ENCODE results near the gene FIGNL2. TPM values are rescaled to one million over a fixed set of nuclear protein-coding genes. Genes with fewer than 3 reads are reported as not detected.

The FIGNL2 gene
- total and polyA plus RNA-seq, 9 of the 15 experiments (the other 6 are each of a cell fraction or from before 2014, with no cell fraction given): 0.01 TPM; not detected in 8

DNA sequence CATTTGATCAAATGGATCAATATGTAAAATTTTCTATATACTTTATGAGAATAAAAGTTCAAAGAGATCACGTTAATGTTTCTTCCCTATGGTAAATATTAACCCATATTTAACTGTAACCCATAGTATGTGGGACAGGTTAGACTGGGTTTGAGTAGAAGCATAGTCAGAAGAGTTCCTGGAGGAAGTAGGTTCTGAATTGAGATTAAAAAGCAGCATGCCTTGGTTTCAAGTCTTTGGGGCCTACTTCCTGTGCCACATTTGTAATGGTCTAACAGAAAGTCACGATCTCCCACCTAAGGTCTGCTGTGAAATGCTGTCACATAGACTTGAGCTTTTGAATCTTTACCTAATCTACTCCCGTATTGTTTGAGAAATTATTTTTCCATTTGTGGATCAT is 63.8 kb downstream of the FIGNL2 start:
- H3K4me3 ChIP-seq: no peak overlapping the region
- no peaks in the 10 kb centered on the region for H3K4me1 ChIP-seq (replicated peaks in 1 of 2; ENCODE audit: control insufficient read depth in 2 of 2, insufficient read depth in 2 of 2, low read length in 2 of 2)
- H3K79me2 ChIP-seq (ENCODE audit: control insufficient read depth, insufficient read depth, low read length): no peaks in the 10 kb centered on the region
- DNase-seq (ENCODE audit: extremely low read depth in 1 of 4, low spot score in 3 of 4) (no peak), ATAC-seq (no peak), FAIRE-seq (no peak)
- peaks cover 8 to 18% of the 10 kb centered on the region in 2 experiments; a peak in 4 of 5 replicates for H3K27me3 ChIP-seq (ENCODE audit: control insufficient read depth in 2 of 2, insufficient read depth in 2 of 2, low read length in 2 of 2)
- H2AFZ ChIP-seq (ENCODE audit: low read depth, low read length): no peak overlapping the region
- no peaks in the 10 kb centered on the region for H3K9me3 ChIP-seq (replicated peaks; ENCODE audit: control insufficient read depth, insufficient read depth, low read depth, low read length)
- no peaks in the 10 kb centered on the region for H3K36me3 ChIP-seq (ENCODE audit: control insufficient read depth, insufficient read depth, low read length)
- no peak overlapping the region for H3K27ac ChIP-seq (ENCODE audit: extremely low read depth, low read depth, low read length)
- CTCF ChIA-PET (ENCODE audit: low intra/inter-chr PET ratio): no interaction called here
- H4K20me1 ChIP-seq (replicated peaks; ENCODE audit: control insufficient read depth, insufficient read depth, low read length): no peaks in the 10 kb centered on the region
- WGBS (ENCODE audit: insufficient coverage, low coverage, missing lambda C conversion rate): 2% methylated on average over 3 of the region's 3 CpGs
- no peak for TF ChIP-seq FOXJ2 (tag; IDR thresholded peaks at IDR 0.05)
- TF ChIP-seq HDAC8 (tag; IDR thresholded peaks at IDR 0.05): no peak
- TF ChIP-seq NCOA6 (IDR thresholded peaks at IDR 0.05): no peak
- TF ChIP-seq ZNF408 (CRISPR knock-in tag; IDR thresholded peaks at IDR 0.05; ENCODE audit: low read depth): no peak
- no peak for TF ChIP-seq ZNF79 (CRISPR knock-in tag; IDR thresholded peaks at IDR 0.05; ENCODE audit: low read depth)
- TF ChIP-seq KDM4B (IDR thresholded peaks at IDR 0.05; ENCODE audit: borderline replicate concordance in 2 of 2, low read depth in 1 of 2): no peak
- TF ChIP-seq, protein P1, sequence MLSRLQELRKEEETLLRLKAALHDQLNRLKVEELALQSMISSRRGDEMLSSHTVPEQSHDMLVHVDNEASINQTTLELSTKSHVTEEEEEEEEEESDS (CRISPR knock-in tag; IDR thresholded peaks at IDR 0.05): no peak
- TF ChIP-seq ZBED1 (IDR thresholded peaks at IDR 0.05): no peak
- TF ChIP-seq ZNF830 (CRISPR knock-in tag; IDR thresholded peaks at IDR 0.05): no peak
- TF ChIP-seq HCFC1 (IDR thresholded peaks at IDR 0.05; ENCODE audit: low read depth, low read length): no peak
- TF ChIP-seq, protein P2, sequence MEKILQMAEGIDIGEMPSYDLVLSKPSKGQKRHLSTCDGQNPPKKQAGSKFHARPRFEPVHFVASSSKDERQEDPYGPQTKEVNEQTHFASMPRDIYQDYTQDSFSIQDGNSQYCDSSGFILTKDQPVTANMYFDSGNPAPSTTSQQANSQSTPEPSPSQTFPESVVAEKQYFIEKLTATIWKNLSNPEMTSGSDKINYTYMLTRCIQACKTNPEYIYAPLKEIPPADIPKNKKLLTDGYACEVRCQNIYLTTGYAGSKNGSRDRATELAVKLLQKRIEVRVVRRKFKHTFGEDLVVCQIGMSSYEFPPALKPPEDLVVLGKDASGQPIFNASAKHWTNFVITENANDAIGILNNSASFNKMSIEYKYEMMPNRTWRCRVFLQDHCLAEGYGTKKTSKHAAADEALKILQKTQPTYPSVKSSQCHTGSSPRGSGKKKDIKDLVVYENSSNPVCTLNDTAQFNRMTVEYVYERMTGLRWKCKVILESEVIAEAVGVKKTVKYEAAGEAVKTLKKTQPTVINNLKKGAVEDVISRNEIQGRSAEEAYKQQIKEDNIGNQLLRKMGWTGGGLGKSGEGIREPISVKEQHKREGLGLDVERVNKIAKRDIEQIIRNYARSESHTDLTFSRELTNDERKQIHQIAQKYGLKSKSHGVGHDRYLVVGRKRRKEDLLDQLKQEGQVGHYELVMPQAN (IDR thresholded peaks at IDR 0.05; ENCODE audit: borderline replicate concordance): no peak
- no peak for TF ChIP-seq STAT5A (IDR thresholded peaks at IDR 0.05; ENCODE audit: borderline replicate concordance, low read length)
- TF ChIP-seq GABPB2 (CRISPR knock-in tag; conservative IDR thresholded peaks at IDR 0.05): no peak
- TF ChIP-seq ZSCAN29 (IDR thresholded peaks at IDR 0.05): no peak
- no peak for TF ChIP-seq DPF2 (IDR thresholded peaks at IDR 0.05)
- TF ChIP-seq RAD51 (IDR thresholded peaks at IDR 0.05; ENCODE audit: borderline replicate concordance, low read depth): no peak
- TF ChIP-seq, protein P3, sequence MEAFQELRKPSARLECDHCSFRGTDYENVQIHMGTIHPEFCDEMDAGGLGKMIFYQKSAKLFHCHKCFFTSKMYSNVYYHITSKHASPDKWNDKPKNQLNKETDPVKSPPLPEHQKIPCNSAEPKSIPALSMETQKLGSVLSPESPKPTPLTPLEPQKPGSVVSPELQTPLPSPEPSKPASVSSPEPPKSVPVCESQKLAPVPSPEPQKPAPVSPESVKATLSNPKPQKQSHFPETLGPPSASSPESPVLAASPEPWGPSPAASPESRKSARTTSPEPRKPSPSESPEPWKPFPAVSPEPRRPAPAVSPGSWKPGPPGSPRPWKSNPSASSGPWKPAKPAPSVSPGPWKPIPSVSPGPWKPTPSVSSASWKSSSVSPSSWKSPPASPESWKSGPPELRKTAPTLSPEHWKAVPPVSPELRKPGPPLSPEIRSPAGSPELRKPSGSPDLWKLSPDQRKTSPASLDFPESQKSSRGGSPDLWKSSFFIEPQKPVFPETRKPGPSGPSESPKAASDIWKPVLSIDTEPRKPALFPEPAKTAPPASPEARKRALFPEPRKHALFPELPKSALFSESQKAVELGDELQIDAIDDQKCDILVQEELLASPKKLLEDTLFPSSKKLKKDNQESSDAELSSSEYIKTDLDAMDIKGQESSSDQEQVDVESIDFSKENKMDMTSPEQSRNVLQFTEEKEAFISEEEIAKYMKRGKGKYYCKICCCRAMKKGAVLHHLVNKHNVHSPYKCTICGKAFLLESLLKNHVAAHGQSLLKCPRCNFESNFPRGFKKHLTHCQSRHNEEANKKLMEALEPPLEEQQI (IDR thresholded peaks at IDR 0.05): no peak
- TF ChIP-seq, protein P4, sequence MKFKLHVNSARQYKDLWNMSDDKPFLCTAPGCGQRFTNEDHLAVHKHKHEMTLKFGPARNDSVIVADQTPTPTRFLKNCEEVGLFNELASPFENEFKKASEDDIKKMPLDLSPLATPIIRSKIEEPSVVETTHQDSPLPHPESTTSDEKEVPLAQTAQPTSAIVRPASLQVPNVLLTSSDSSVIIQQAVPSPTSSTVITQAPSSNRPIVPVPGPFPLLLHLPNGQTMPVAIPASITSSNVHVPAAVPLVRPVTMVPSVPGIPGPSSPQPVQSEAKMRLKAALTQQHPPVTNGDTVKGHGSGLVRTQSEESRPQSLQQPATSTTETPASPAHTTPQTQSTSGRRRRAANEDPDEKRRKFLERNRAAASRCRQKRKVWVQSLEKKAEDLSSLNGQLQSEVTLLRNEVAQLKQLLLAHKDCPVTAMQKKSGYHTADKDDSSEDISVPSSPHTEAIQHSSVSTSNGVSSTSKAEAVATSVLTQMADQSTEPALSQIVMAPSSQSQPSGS (CRISPR knock-in tag; IDR thresholded peaks at IDR 0.05): no peak
- no peak for TF ChIP-seq SAP30 (IDR thresholded peaks at IDR 0.05; ENCODE audit: borderline replicate concordance, insufficient read depth, low read depth, low read length, poor library complexity, severe bottlenecking)
- POLR2A ChIA-PET: no interaction called here
- H3K4me2 ChIP-seq (ENCODE audit: insufficient read depth, low read length): no peak overlapping the region
- no peaks in the 10 kb centered on the region for H3K9me1 ChIP-seq (ENCODE audit: control insufficient read depth, insufficient read depth, low read length)
- in situ Hi-C loops (cut with MboI): no loop called here
- intact Hi-C loops (cut with micrococcal nuclease): no loop called here
- no TSS peak for BruUV-seq (replicated peaks)
- H3K9ac ChIP-seq (ENCODE audit: insufficient read depth in 1 of 2, low read depth in 2 of 2, low read length in 2 of 2): no peak overlapping the region

Measured in K562 (cell line).